Keratinocyte (primary cell): ENCODE results near the gene LCP2. TPM values are rescaled to one million over a fixed set of nuclear protein-coding genes. Genes with fewer than 3 reads are reported as not detected.

ENCODE experiments used
- DNase-seq: peaks from one replicate; pipeline ENCODE4 v3.0.0-alpha.2; 2011; ENCODE audit warnings: low read depth, missing footprints, low spot score
- FAIRE-seq: peaks from 2 replicates; lab custom pipeline; 2011; peaks lifted over from hg19 to GRCh38; lab: Jason Lieb, UNC
- H2AFZ ChIP-seq: 2 replicates; pipeline ENCODE4 v1.6.0; 2012; ENCODE audit warnings: low read length, control low read depth, inconsistent platforms; ENCODE audit not compliant: control insufficient read depth
- H3K27ac ChIP-seq: 2 replicates; pipeline ENCODE4 v1.5.1; 2011; ENCODE audit warnings: low read length; ENCODE audit not compliant: control insufficient read depth, insufficient read depth
- H3K27me3 ChIP-seq: 3 replicates; pipeline ENCODE4 v1.6.0; 2011; ENCODE audit warnings: low read length; ENCODE audit not compliant: control insufficient read depth, insufficient read depth; ENCODE audit errors: extremely low read depth
- H3K36me3 ChIP-seq, 2 experiments: 2 replicates in 1 of 2; 3 replicates in 1 of 2; pipeline ENCODE4 v1.5.1; 2011; ENCODE audit warnings: low read length in 2 of 2, mild to moderate bottlenecking in 1 of 2; ENCODE audit not compliant: control insufficient read depth in 2 of 2, insufficient read depth in 2 of 2; ENCODE audit errors: extremely low read depth in 1 of 2
- H3K4me1 ChIP-seq: 3 replicates; pipeline ENCODE4 v1.5.1; 2011; ENCODE audit warnings: low read length; ENCODE audit not compliant: control insufficient read depth, insufficient read depth; ENCODE audit errors: extremely low read depth
- H3K4me2 ChIP-seq: 3 replicates; pipeline ENCODE4 v1.6.0; 2011; ENCODE audit warnings: low read depth, low read length; ENCODE audit not compliant: control insufficient read depth, insufficient read depth; ENCODE audit errors: extremely low read depth
- H3K4me3 ChIP-seq, 3 experiments: fragments of 200-600 bp in 1 of 3; sonication (generic) in 1 of 3; 2 replicates in 2 of 3; 3 replicates in 1 of 3; pipeline ENCODE4 v1.5.1; 2011 to 2016; ENCODE audit warnings: low read length in 3 of 3, mild to moderate bottlenecking in 3 of 3, control low read depth in 2 of 3, inconsistent platforms in 1 of 3, low read depth in 1 of 3, mixed read lengths in 1 of 3, mixed run types in 1 of 3, moderate library complexity in 1 of 3; ENCODE audit not compliant: control insufficient read depth in 2 of 3, insufficient read depth in 2 of 3; ENCODE audit errors: extremely low read depth in 1 of 3
- H3K79me2 ChIP-seq: 2 replicates; pipeline ENCODE4 v1.6.0; 2012; ENCODE audit warnings: low read length; ENCODE audit not compliant: control insufficient read depth, insufficient read depth
- H3K9ac ChIP-seq: 3 replicates; pipeline ENCODE4 v1.6.0; 2011; ENCODE audit warnings: low read length; ENCODE audit not compliant: control insufficient read depth, insufficient read depth; ENCODE audit errors: extremely low read depth
- H3K9me1 ChIP-seq: 3 replicates; pipeline ENCODE4 v1.6.0; 2011; ENCODE audit warnings: low read length; ENCODE audit not compliant: control insufficient read depth, insufficient read depth; ENCODE audit errors: extremely low read depth
- H3K9me3 ChIP-seq: 2 replicates; pipeline ENCODE4 v1.5.1; 2012; ENCODE audit warnings: low read depth, low read length; ENCODE audit not compliant: control insufficient read depth
- H4K20me1 ChIP-seq: 3 replicates; pipeline ENCODE4 v1.6.0; 2011; ENCODE audit warnings: low read length; ENCODE audit not compliant: control insufficient read depth, insufficient read depth; ENCODE audit errors: extremely low read depth
- EZH2 ChIP-seq: IDR thresholded peaks from one replicate; pipeline ENCODE4 v1.6.1; 2012; ENCODE audit warnings: inconsistent platforms, mild to moderate bottlenecking, low read length, moderate library complexity
- dilution Hi-C: fragments of 300-500 bp; cut with MboI; formaldehyde crosslinking; loops from one replicate; pipeline ENCODE4 v1.7.0; 2020; ENCODE audit warnings: low sequenced_read_pairs; ENCODE audit not compliant: extremely low pct_ligation_motif_present
- polyA plus RNA-seq, 5 experiments: library from polyadenylated mRNA; depleted of rRNA in 3 of 5; stranded (reverse) in 3 of 5; stranded (forward) in 1 of 5; unstranded in 1 of 5; fragments of >200 nt; gene quantifications; 1 replicate in 1 of 5; 2 replicates in 3 of 5; 3 replicates in 1 of 5; pipeline versions ENCODE4 v1.2.1 to v1.2.3, GENCODE V29; 2011 to 2012; ENCODE audit warnings: missing spikeins in 2 of 5, low read depth in 1 of 5, low replicate concordance in 1 of 5
- TF ChIP-seq, protein P1 (sequence below), 3 experiments: IDR thresholded peaks in 1 of 3; conservative IDR thresholded peaks in 1 of 3; optimal IDR thresholded peaks in 1 of 3; 2 replicates in 2 of 3; 3 replicates in 1 of 3; pipeline versions ENCODE3 to v1.5.1; 2011; ENCODE audit warnings: low read length in 3 of 3, mild to moderate bottlenecking in 3 of 3, moderate library complexity in 2 of 3, control low read depth in 1 of 3, inconsistent platforms in 1 of 3; ENCODE audit not compliant: insufficient read depth in 2 of 3; ENCODE audit errors: extremely low read depth in 1 of 3

LCP2 gene
- polyA plus RNA-seq, 1 donor (not counting 4 experiments of a cell fraction or from before 2014, with no cell fraction given), result not detected

DNA sequence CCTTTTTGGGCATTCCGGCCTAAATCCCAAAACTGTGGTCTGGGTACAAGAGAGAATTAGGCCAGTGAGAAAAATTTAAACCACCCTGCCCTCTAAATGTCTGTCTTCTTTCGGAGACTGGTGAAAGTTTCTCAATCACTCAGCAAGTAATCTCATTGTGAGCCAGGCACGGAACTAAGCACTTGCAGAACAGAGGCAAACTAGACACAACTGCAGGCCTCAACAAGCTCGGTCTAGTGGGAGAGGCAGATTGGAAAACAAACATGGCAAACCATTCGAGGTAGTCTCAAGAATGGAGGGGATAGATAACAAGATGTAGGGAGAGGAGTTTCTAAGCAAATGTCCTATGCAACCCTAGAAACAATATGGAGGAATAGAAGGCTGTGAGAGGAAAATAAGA lies 73.7 kb downstream of the LCP2 start:
- Histone ChIP-seq H2AFZ (peak overlapping the region; percentile 55), H3K27me3 (no peaks in the 10 kb centered on the region), H3K4me1 (peaks cover 13% of the 10 kb centered on the region), H3K9me1 (no peaks in the 10 kb centered on the region), H3K9ac (no peak overlapping the region), H3K79me2 (no peaks in the 10 kb centered on the region), H3K4me3 (no peak overlapping the region), H3K27ac (no peak overlapping the region), H3K36me3 (no peaks in the 10 kb centered on the region), H4K20me1 (no peaks in the 10 kb centered on the region), H3K9me3 (no peaks in the 10 kb centered on the region), H3K4me2 (no peak overlapping the region)
- dilution Hi-C loops, result no loop called here
- no peak for TF ChIP-seq EZH2
- TF ChIP-seq, protein P1, sequence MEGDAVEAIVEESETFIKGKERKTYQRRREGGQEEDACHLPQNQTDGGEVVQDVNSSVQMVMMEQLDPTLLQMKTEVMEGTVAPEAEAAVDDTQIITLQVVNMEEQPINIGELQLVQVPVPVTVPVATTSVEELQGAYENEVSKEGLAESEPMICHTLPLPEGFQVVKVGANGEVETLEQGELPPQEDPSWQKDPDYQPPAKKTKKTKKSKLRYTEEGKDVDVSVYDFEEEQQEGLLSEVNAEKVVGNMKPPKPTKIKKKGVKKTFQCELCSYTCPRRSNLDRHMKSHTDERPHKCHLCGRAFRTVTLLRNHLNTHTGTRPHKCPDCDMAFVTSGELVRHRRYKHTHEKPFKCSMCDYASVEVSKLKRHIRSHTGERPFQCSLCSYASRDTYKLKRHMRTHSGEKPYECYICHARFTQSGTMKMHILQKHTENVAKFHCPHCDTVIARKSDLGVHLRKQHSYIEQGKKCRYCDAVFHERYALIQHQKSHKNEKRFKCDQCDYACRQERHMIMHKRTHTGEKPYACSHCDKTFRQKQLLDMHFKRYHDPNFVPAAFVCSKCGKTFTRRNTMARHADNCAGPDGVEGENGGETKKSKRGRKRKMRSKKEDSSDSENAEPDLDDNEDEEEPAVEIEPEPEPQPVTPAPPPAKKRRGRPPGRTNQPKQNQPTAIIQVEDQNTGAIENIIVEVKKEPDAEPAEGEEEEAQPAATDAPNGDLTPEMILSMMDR (optimal IDR thresholded peaks at IDR 0.05 in 1 of 3, IDR thresholded peaks at IDR 0.05 in 1 of 3, conservative IDR thresholded peaks at IDR 0.05 in 1 of 3; ENCODE audit: extremely low read depth in 1 of 3, insufficient read depth in 2 of 3, low read length in 3 of 3), result no peak
- FAIRE-seq (peak; percentile 55), DNase-seq (no peak)

DNA sequence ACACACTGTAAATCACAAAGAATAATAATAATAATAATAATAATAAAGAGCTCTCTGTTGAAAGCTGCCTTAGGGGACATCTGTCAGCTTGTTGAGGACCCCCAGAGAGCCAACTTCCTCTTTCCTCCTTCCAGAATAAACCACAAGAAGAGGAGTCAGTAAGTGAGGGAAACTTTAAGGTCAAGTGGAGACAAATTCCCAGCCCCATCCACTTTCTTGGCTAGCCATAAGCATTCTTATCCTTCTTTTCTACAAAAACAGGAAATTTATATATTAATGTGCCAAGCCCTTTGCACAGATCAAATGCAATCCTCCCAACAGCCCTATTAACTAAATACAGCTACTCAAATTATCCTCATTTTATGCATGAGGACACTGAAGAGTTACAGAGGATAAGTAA lies 74.2 kb downstream of the LCP2 start:
- Histone ChIP-seq H4K20me1 (no peaks in the 10 kb centered on the region), H3K36me3 (no peaks in the 10 kb centered on the region), H3K4me3 (no peak overlapping the region), H3K27ac (no peak overlapping the region), H3K27me3 (no peaks in the 10 kb centered on the region), H3K9ac (no peak overlapping the region), H3K4me1 (peaks cover 14% of the 10 kb centered on the region), H3K9me1 (no peaks in the 10 kb centered on the region), H2AFZ (no peak overlapping the region), H3K79me2 (no peaks in the 10 kb centered on the region), H3K4me2 (no peak overlapping the region), H3K9me3 (no peaks in the 10 kb centered on the region)
- dilution Hi-C loops, result no loop called here
- DNase-seq (no peak), FAIRE-seq (no peak)
- no peak for TF ChIP-seq EZH2
- TF ChIP-seq, protein P1 (optimal IDR thresholded peaks at IDR 0.05 in 1 of 3, IDR thresholded peaks at IDR 0.05 in 1 of 3, conservative IDR thresholded peaks at IDR 0.05 in 1 of 3; ENCODE audit: extremely low read depth in 1 of 3, insufficient read depth in 2 of 3, low read length in 3 of 3), result no peak
